ENCODE results near the gene TMEM123. TPM values are rescaled to one million over a fixed set of nuclear protein-coding genes. Genes with fewer than 3 reads are reported as not detected.

The TMEM123 gene
- total and polyA plus RNA-seq, 2 of the 8 experiments (the other 6 are each of a cell fraction or from before 2014, with no cell fraction given) = 75.5 to 80.1 TPM

DNA sequence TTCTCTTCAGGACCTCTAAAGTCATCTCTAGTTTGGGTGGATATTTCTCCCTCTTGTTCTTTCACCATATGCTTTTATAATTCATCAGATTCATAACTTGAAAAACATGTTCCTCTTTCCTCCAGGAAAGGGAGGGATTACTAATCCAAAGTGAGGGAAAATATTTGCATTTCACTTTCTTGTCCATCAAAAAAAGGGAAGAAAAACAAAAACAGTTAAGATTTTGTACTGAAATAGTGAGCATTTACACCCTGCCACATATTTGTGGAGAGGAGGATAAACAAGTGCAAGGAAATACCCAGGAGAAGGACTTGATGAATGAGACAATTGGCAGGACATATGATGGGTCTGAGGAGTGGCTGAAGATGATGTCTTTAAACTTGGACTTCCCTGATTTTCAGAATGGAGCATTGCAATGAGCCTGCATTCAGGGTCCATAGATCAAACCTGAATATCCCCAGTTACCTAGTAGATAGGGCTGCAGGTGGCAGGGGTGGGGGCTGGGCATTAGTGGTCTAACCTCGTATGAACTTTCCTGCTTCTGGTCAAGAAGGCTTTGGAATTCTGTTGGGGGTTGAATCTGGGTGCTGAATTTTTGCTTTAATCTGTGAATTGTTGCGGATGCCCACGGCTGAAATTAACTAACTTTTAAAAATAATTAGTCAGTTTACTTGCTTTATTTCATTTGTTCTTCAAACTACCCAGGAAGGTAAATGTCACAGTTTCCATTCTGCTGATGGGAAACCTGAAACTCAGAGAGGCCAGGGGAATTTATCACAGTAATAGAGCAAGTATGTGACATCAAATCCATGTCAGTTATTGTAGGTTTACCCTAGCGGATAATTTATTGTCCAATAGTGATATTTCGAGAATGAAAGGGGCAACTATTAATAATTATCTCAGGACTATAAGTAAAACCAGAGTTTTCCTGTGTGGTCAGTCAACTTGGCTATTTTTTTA is 36.9 kb upstream of the TMEM123 start:
- ChIA-PET POLR2A (ENCODE audit: partially characterized antibody) (no interaction called here), CTCF (ENCODE audit: partially characterized antibody) (interaction anchor here (1.5 to 2.5 kb wide), 3 partner anchors 28 to 177 kb away, joined by 3 to 10 read pairs (median 9); no protein-coding TSS in a partner anchor)
- H4K91ac ChIP-seq (replicated peaks; ENCODE audit: insufficient read length, low read length) = no peak overlapping the region
- H3K23ac ChIP-seq (ENCODE audit: insufficient read length) = no peak overlapping the region
- DNase-seq (ENCODE audit: low read depth in 1 of 2, low spot score in 2 of 2) = no peak
- no peak overlapping the region for H3K27ac ChIP-seq (ENCODE audit: low read depth, low read length)
- no peak overlapping the region for H2BK20ac ChIP-seq (ENCODE audit: low read length)
- H3K9ac ChIP-seq (replicated peaks in 1 of 4; ENCODE audit: extremely low read depth in 1 of 4, low read depth in 3 of 4, low read length in 3 of 4) = no peak overlapping the region
- WGBS, 2 experiments (ENCODE audit: extremely low coverage in 1 of 2, insufficient coverage in 1 of 2, insufficient read length in 1 of 2, insufficient replicate concordance in 2 of 2, low coverage in 1 of 2, low lambda C conversion rate in 2 of 2, missing lambda C conversion rate in 1 of 2) = 62% methylated on average over 5 of the region's 5 CpGs; no CpG with 5 or more reads in 1 of the 2 experiments
- no peak overlapping the region for H3K4me2 ChIP-seq (ENCODE audit: insufficient read depth in 1 of 2, low read depth in 2 of 2, low read length in 2 of 2)
- H3K14ac ChIP-seq (ENCODE audit: insufficient read length) = no peak overlapping the region
- H3K4me1 ChIP-seq (replicated peaks in 1 of 4; ENCODE audit: control insufficient read depth in 3 of 4, insufficient read depth in 4 of 4, low read length in 3 of 4) = no peaks in the 10 kb centered on the region
- FAIRE-seq = no peak
- no peaks in the 10 kb centered on the region for H3K9me3 ChIP-seq (ENCODE audit: insufficient read depth in 2 of 2, low read depth in 1 of 2, low read length in 1 of 2)
- no peaks in the 10 kb centered on the region for H3K36me3 ChIP-seq (ENCODE audit: control insufficient read depth in 2 of 4, insufficient read depth in 4 of 4, low read length in 3 of 4)
- H4K8ac ChIP-seq (ENCODE audit: extremely low read depth, insufficient read depth, low read length) = no peak overlapping the region
- H2BK120ac ChIP-seq (replicated peaks; ENCODE audit: low read depth, low read length) = no peak overlapping the region
- no peak overlapping the region for H2AK5ac ChIP-seq (ENCODE audit: low read depth, low read length)
- no peaks in the 10 kb centered on the region for H3K79me1 ChIP-seq (ENCODE audit: low read depth, low read length)
- no peak overlapping the region for H2BK12ac ChIP-seq (ENCODE audit: low read depth, low read length)
- H3K4ac ChIP-seq (replicated peaks; ENCODE audit: insufficient read length, low read depth, low read length) = no peak overlapping the region
- TF ChIP-seq CHD1 (IDR thresholded peaks at IDR 0.05; ENCODE audit: low read depth, low read length) (no peak), YY1 (IDR thresholded peaks at IDR 0.05; ENCODE audit: low read depth, low read length) (no peak), SIN3A (conservative IDR thresholded peaks at IDR 0.05 in 1 of 2, IDR thresholded peaks at IDR 0.05 in 1 of 2; ENCODE audit: low read depth in 1 of 2, low read length in 2 of 2) (no peak), CHD2 (IDR thresholded peaks at IDR 0.05; ENCODE audit: low read length) (no peak), RXRA (IDR thresholded peaks at IDR 0.05; ENCODE audit: insufficient read depth, low read depth, low read length) (no peak), KDM4A (IDR thresholded peaks at IDR 0.05; ENCODE audit: low read depth, low read length, severe bottlenecking) (no peak), BCL11A (IDR thresholded peaks at IDR 0.05; ENCODE audit: low read depth in 2 of 2, low read length in 2 of 2) (no peak), NANOG (IDR thresholded peaks at IDR 0.05; ENCODE audit: insufficient read depth, low read depth, low read length, poor library complexity, severe bottlenecking) (no peak), TAF7 (optimal IDR thresholded peaks at IDR 0.05; ENCODE audit: borderline replicate concordance, low read depth, low read length) (no peak), JUND (IDR thresholded peaks at IDR 0.05; ENCODE audit: low read length) (no peak)
- no peak overlapping the region for H4K5ac ChIP-seq (ENCODE audit: insufficient read length, low read depth, low read length)
- H4K20me1 ChIP-seq (replicated peaks in 1 of 2; ENCODE audit: control insufficient read depth in 1 of 2, insufficient read depth in 2 of 2, low read length in 2 of 2) = no peaks in the 10 kb centered on the region
- no peaks in the 10 kb centered on the region for H3K23me2 ChIP-seq (ENCODE audit: low read depth, low read length)
- H2AFZ ChIP-seq (ENCODE audit: low read length) = no peak overlapping the region
- H3K4me3 ChIP-seq (ENCODE audit: extremely low read depth in 1 of 4, insufficient read depth in 2 of 4, low read depth in 3 of 4, low read length in 4 of 4) = no peak overlapping the region
- no peak overlapping the region for H3K18ac ChIP-seq (ENCODE audit: extremely low read depth, low read length)
- no peaks in the 10 kb centered on the region for H3K79me2 ChIP-seq (ENCODE audit: control insufficient read depth in 1 of 2, insufficient read depth in 2 of 2, low read length in 2 of 2)
- H2BK15ac ChIP-seq (ENCODE audit: low read length) = no peak overlapping the region
- H3K56ac ChIP-seq (replicated peaks; ENCODE audit: insufficient read length, low read depth, low read length) = no peak overlapping the region
- no peaks in the 10 kb centered on the region for H3K27me3 ChIP-seq (replicated peaks in 1 of 4; ENCODE audit: control insufficient read depth in 3 of 4, extremely low read depth in 1 of 4, insufficient read depth in 3 of 4, low read length in 3 of 4)
- no peak overlapping the region for H2BK5ac ChIP-seq (ENCODE audit: low read depth, low read length)
